Type B pancreatic cell (in vitro differentiated cells): ENCODE results near the gene KPNA3. TPM values are rescaled to one million over a fixed set of nuclear protein-coding genes. Genes with fewer than 3 reads are reported as not detected.

Source experiments
- DNase-seq: peaks from one replicate; pipeline ENCODE4 v3.0.0; 2021; ENCODE audit warnings: mixed read lengths; ENCODE audit not compliant: unreplicated experiment; ENCODE audit errors: extremely low spot score
- H3K27ac Mint-ChIP-seq: 2 replicates; pipeline ENCODE4 v1.8.0; 2021; ENCODE audit warnings: mild to moderate bottlenecking, mixed read lengths
- H3K27me3 Mint-ChIP-seq: 2 replicates; pipeline ENCODE4 v1.8.0; 2021; ENCODE audit warnings: mixed read lengths
- H3K36me3 Mint-ChIP-seq: 2 replicates; pipeline ENCODE4 v1.8.0; 2021; ENCODE audit warnings: mixed read lengths
- H3K4me1 Mint-ChIP-seq: one replicate; pipeline ENCODE4 v1.8.0; 2021; ENCODE audit warnings: mixed read lengths; ENCODE audit not compliant: unreplicated experiment
- H3K4me3 Mint-ChIP-seq: 2 replicates; pipeline ENCODE4 v1.8.0; 2021; ENCODE audit warnings: mild to moderate bottlenecking, mixed read lengths
- H3K9me3 Mint-ChIP-seq: 2 replicates; pipeline ENCODE4 v1.8.0; 2021; ENCODE audit warnings: mixed read lengths
- total RNA-seq: library from RNA; stranded (reverse); gene quantifications from 2 replicates; pipeline ENCODE4 v1.2.1, GENCODE V29; 2021; ENCODE audit warnings: low replicate concordance
- TF ChIP-seq, protein P1 (sequence below): fragments of 200-600 bp; sonication (generic); conservative IDR thresholded peaks from 2 replicates; pipeline ENCODE4 v1.5.0; 2021; ENCODE audit warnings: antibody characterized with exemption, mild to moderate bottlenecking

Gene KPNA3
- total RNA-seq, 1 donor from 2014 or later: 40.1 TPM

DNA sequence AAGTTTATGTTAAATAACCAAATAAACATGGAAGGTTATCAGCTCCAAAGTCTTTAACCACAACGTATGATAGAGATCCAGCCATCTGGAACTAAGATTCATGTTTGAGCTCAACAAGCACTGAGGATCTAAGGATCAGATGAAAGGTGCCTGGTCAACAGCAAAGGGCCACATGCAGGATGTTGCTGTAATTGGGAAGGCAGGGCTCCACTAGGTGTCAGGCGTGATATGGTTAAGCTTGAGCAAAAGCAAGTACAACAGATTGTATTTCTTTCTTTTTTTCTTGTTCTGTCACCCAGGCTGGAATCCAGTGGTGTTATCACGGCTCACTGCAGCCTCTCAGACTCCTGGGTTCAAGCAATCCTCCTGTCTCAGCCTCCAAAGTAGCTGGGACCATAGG, 113.2 kb downstream of the KPNA3 start:
- Mint-ChIP-seq H3K36me3 (peaks cover 38% of the 10 kb centered on the region), H3K4me1 (peaks cover 17% of the 10 kb centered on the region)
- DNase-seq: no peak

DNA sequence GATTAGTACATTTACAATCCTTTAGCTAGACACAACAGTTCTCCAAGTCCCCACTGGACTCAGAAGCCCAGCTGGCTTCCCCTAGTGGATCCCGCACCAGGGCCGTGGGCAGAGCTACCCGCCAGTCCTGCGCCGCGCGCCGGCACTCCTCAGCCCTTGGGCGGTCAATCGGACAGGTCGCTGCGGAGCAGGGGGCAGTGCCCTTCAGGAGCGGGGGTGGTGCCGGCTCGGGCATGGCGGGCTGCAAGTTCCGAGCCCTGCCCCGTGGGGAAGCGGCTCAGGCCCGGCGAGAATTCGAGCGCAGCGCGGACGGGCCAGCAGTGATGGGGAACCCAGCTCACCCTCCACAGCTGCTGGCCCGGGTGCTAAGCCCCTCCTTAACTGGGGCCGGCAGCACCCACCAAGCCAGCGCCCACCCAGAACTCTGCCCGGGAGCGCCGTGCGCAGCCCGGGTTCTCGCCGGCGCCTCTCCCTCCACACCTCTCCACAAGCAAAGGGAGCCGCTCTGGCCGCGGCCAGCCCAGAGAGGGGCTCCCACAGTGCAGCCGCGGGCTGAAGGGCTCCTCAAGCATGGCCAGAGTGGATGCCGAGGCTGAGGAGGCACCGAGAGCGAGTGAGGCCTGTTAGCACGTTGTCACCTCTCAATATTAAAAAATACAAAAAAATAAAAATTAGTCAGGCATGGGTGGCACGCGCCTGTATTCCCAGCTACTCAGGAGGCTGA, 114.1 kb downstream of the KPNA3 start:
- Mint-ChIP-seq H3K27me3 (no peaks in the 10 kb centered on the region), H3K9me3 (peaks cover 4% of the 10 kb centered on the region), H3K4me1 (peaks cover 11% of the 10 kb centered on the region), H3K27ac (no peak overlapping the region), H3K4me3 (no peak overlapping the region), H3K36me3 (peaks cover 34% of the 10 kb centered on the region)
- TF ChIP-seq, protein P1, sequence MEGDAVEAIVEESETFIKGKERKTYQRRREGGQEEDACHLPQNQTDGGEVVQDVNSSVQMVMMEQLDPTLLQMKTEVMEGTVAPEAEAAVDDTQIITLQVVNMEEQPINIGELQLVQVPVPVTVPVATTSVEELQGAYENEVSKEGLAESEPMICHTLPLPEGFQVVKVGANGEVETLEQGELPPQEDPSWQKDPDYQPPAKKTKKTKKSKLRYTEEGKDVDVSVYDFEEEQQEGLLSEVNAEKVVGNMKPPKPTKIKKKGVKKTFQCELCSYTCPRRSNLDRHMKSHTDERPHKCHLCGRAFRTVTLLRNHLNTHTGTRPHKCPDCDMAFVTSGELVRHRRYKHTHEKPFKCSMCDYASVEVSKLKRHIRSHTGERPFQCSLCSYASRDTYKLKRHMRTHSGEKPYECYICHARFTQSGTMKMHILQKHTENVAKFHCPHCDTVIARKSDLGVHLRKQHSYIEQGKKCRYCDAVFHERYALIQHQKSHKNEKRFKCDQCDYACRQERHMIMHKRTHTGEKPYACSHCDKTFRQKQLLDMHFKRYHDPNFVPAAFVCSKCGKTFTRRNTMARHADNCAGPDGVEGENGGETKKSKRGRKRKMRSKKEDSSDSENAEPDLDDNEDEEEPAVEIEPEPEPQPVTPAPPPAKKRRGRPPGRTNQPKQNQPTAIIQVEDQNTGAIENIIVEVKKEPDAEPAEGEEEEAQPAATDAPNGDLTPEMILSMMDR: no peak
- no peak for DNase-seq

More for the DNA sequence above, 113.2 kb downstream of the KPNA3 start:
- TF ChIP-seq, protein P1: no peak
- Mint-ChIP-seq H3K9me3 (peaks cover 4% of the 10 kb centered on the region), H3K27ac (no peak overlapping the region), H3K27me3 (no peaks in the 10 kb centered on the region), H3K4me3 (no peak overlapping the region)

DNA sequence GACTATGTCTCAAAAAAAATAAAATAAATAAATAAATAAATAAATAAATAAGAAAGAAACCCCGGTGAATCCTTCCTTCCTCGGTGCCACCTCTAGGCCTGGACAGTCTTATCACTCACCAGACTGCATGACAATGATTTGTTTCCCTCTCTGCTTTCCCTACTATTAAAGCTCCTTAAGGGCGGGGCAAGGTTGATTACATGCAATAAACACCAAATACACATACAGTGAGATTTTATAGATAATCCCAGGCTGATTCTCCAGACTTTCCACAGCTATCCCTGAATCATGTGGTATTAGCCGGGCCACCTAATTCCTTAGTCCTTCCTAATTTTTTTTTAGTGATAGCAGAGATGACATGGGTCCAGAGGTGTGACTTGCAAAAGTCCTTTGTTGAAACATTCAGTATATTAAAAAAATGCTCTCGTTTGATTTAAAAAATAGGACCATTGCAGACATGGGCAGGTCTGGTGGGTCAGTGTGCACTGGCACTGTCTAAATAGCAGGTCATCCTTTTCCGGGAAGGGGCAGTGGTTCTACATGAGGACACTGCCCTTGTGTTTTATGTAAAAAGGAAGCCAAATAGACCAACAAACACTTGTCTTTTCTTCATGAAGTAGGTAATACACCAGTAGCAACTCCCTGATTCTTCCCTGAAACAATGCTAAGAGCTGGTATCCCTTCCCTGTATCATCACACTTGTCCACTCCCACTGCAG, 115.7 kb downstream of the KPNA3 start:
- peaks cover 34% of the 10 kb centered on the region for H3K36me3 Mint-ChIP-seq
- H3K9me3 Mint-ChIP-seq: peaks cover 4% of the 10 kb centered on the region
- H3K27me3 Mint-ChIP-seq: no peaks in the 10 kb centered on the region
- DNase-seq: no peak
- H3K4me3 Mint-ChIP-seq: no peak overlapping the region
- peaks cover 8% of the 10 kb centered on the region for H3K4me1 Mint-ChIP-seq
- TF ChIP-seq, protein P1: no peak
- no peak overlapping the region for H3K27ac Mint-ChIP-seq

DNA sequence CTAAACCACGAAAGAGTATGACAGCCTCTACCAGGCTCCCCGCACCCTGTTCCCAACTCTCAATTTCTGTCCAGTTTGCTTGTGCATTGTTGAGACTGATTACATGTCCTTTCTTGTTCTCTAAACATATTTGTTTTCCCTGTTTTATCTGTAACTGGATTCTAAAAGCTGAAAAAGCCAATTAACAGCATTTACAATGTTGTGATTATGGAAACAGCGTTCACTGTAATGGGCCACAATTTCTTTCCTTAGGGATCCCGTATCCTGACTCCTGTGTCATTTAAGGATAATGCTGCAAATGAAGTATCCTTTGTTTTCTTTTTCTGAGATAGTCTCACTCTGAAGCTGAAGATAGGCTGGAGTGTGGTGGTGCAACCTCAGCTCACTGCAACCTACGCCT, 121.7 kb downstream of the KPNA3 start:
- Mint-ChIP-seq H3K4me3 (no peak overlapping the region), H3K9me3 (no peaks in the 10 kb centered on the region), H3K36me3 (peaks cover 30% of the 10 kb centered on the region), H3K4me1 (peaks cover 27% of the 10 kb centered on the region), H3K27me3 (no peaks in the 10 kb centered on the region), H3K27ac (no peak overlapping the region)
- TF ChIP-seq, protein P1: no peak
- DNase-seq: no peak

DNA sequence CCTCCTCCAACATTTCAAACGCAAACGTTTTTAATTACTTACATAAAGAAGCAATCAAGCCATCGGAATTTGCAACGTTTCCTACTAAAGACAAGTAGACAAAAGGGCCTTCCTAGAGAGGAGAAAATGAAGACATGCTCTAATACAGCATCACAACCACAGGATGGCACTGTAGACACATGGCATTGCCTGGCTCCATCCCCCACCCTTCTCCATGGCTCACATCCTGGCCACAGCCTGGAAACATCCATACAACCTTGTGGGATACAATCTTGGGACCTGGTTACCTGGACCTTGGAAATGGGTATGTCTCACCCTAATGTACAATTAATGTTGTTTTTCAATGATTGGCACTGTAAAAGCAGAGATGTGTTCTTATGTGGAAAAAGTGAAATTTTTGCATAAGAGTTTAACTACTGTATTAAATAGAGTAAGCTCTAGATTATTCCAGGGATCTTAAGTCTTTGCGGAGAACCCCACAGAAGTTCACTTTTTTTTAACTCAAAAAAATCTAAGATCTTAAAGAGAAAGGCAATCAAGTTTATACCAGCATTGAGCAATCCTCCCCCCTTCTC, 122.7 kb downstream of the KPNA3 start:
- H3K27ac Mint-ChIP-seq: peak overlapping the region; percentile 22
- DNase-seq: no peak
- TF ChIP-seq, protein P1: peak; percentile 83
- no peaks in the 10 kb centered on the region for H3K27me3 Mint-ChIP-seq
- peaks cover 27% of the 10 kb centered on the region for H3K4me1 Mint-ChIP-seq
- H3K36me3 Mint-ChIP-seq: peaks cover 25% of the 10 kb centered on the region
- H3K9me3 Mint-ChIP-seq: no peaks in the 10 kb centered on the region
- no peak overlapping the region for H3K4me3 Mint-ChIP-seq
